Endodermal cell (in vitro differentiated cells): ENCODE measurements around the gene LGR6. TPM values are rescaled to one million over a fixed set of nuclear protein-coding genes. Genes with fewer than 3 reads are reported as not detected.

Experiments
- DNase-seq: peaks from one replicate; pipeline ENCODE4 v3.0.0-alpha.2; 2017
- H3K27ac ChIP-seq: 2 replicates; pipeline ENCODE4 v1.5.1; 2013; ENCODE audit warnings: mild to moderate bottlenecking, low read depth, low read length, moderate library complexity
- H3K27me3 ChIP-seq: 2 replicates; pipeline ENCODE4 v1.6.1; 2013; ENCODE audit warnings: mild to moderate bottlenecking, low read length, moderate library complexity; ENCODE audit not compliant: insufficient read depth, control insufficient read depth, poor library complexity, severe bottlenecking
- H3K36me3 ChIP-seq: 2 replicates; pipeline ENCODE4 v1.7.0; 2013; ENCODE audit warnings: mild to moderate bottlenecking, low read length, moderate library complexity; ENCODE audit not compliant: control insufficient read depth, insufficient read depth
- H3K4me1 ChIP-seq: one replicate; pipeline ENCODE4 v1.7.0; 2013; ENCODE audit warnings: low read length; ENCODE audit not compliant: control insufficient read depth, insufficient read depth
- H3K4me3 ChIP-seq: 2 replicates; pipeline ENCODE4 v1.5.1; 2013; ENCODE audit warnings: mild to moderate bottlenecking, low read length, moderate library complexity
- H3K9ac ChIP-seq: 2 replicates; pipeline ENCODE4 v1.6.1; 2013; ENCODE audit warnings: mild to moderate bottlenecking, low read length, moderate library complexity; ENCODE audit not compliant: poor library complexity, severe bottlenecking; ENCODE audit errors: extremely low read depth
- H3K9me3 ChIP-seq: 2 replicates; pipeline ENCODE4 v1.6.1; 2013; ENCODE audit warnings: mild to moderate bottlenecking, low read length, moderate library complexity; ENCODE audit not compliant: control insufficient read depth
- H3K27ac Mint-ChIP-seq: 2 replicates; pipeline ENCODE4 v1.8.0; 2020; ENCODE audit warnings: mixed read lengths
- H3K27me3 Mint-ChIP-seq: 2 replicates; pipeline ENCODE4 v1.8.0; 2021; ENCODE audit warnings: mild to moderate bottlenecking, mixed read lengths; ENCODE audit not compliant: insufficient read depth
- H3K36me3 Mint-ChIP-seq: 2 replicates; pipeline ENCODE4 v1.8.0; 2020; ENCODE audit warnings: low read depth, mixed read lengths
- H3K4me1 Mint-ChIP-seq: 2 replicates; pipeline ENCODE4 v1.8.0; 2020; ENCODE audit warnings: mixed read lengths
- H3K4me3 Mint-ChIP-seq: 2 replicates; pipeline ENCODE4 v1.8.0; 2020; ENCODE audit warnings: mild to moderate bottlenecking, moderate library complexity, mixed read lengths
- H3K9me3 Mint-ChIP-seq: 2 replicates; pipeline ENCODE4 v1.8.0; 2020; ENCODE audit warnings: mild to moderate bottlenecking, mixed read lengths
- WGBS, 2 experiments: methylation state at CpG; one replicate each; pipeline versions ENCODE4 v1.1.5 to v1.1.7; 2013; ENCODE audit warnings: missing lambda C conversion rate in 2 of 2, mixed read lengths in 1 of 2; ENCODE audit not compliant: insufficient coverage in 1 of 2, insufficient read length in 1 of 2; 5-methylcytosine and 5-hydroxymethylcytosine counted together
- total RNA-seq, 2 donors: library from RNA; stranded (reverse); fragmentation: NEBNext Ultra II Directional in 1 of 2; extraction: Animal tissue kit (Norgen Biotek cat#: 25700) in 1 of 2; gene quantifications; 2 replicates in 1 of 2; 3 replicates in 1 of 2; pipeline ENCODE4 v1.2.1, GENCODE V29; 2021
- TF ChIP-seq, protein P1 (sequence below): fragments of 200-600 bp; sonication (generic); conservative IDR thresholded peaks from 2 replicates; pipeline ENCODE4 v1.5.0; 2021; ENCODE audit warnings: antibody characterized with exemption, mild to moderate bottlenecking

Gene LGR6
- total RNA-seq, 2 donors from 2014 or later = 0.73 to 1.5 TPM

DNA sequence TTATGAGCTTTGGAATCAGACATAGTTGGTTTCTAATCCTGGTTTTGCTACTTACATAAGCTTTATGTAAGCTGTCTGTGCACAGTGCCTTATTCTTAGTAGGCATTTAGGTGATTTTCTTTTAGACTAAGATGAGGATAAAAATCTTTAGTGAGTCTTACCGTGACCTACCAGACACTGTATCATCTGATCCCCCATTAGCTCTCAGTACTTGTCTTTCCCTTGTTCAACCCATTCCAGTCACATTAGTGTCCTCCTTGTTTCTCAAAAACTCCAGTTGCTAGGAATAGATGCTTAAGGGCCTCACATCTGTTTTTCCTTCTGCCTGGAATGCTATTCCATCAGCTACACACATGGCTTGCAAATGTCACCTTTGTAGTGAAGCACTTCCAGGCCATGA lies 173.7 kb downstream of the LGR6 start:
- no peak overlapping the region for H3K27ac ChIP-seq
- H3K4me1 ChIP-seq = no peaks in the 10 kb centered on the region
- no peaks in the 10 kb centered on the region for H3K27me3 ChIP-seq
- no peak overlapping the region for H3K4me3 ChIP-seq
- no peaks in the 10 kb centered on the region for H3K36me3 ChIP-seq
- no peak overlapping the region for H3K4me3 Mint-ChIP-seq
- no peak for DNase-seq
- WGBS, 2 experiments = 90 to 100% methylated on average over 1 of the region's 1 CpG
- H3K9me3 ChIP-seq = no peaks in the 10 kb centered on the region
- H3K9me3 Mint-ChIP-seq = no peaks in the 10 kb centered on the region
- H3K4me1 Mint-ChIP-seq = peaks cover 1% of the 10 kb centered on the region
- H3K36me3 Mint-ChIP-seq = peaks cover 2% of the 10 kb centered on the region
- TF ChIP-seq, protein P1, sequence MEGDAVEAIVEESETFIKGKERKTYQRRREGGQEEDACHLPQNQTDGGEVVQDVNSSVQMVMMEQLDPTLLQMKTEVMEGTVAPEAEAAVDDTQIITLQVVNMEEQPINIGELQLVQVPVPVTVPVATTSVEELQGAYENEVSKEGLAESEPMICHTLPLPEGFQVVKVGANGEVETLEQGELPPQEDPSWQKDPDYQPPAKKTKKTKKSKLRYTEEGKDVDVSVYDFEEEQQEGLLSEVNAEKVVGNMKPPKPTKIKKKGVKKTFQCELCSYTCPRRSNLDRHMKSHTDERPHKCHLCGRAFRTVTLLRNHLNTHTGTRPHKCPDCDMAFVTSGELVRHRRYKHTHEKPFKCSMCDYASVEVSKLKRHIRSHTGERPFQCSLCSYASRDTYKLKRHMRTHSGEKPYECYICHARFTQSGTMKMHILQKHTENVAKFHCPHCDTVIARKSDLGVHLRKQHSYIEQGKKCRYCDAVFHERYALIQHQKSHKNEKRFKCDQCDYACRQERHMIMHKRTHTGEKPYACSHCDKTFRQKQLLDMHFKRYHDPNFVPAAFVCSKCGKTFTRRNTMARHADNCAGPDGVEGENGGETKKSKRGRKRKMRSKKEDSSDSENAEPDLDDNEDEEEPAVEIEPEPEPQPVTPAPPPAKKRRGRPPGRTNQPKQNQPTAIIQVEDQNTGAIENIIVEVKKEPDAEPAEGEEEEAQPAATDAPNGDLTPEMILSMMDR = no peak
- H3K27ac Mint-ChIP-seq = no peak overlapping the region
- no peaks in the 10 kb centered on the region for H3K27me3 Mint-ChIP-seq
- H3K9ac ChIP-seq = no peak overlapping the region

Other genes with a start within 250 kb of the LGR6 start
- gene LMOD1, start 247.3 kb upstream of the LGR6 start, total RNA-seq = under 1 TPM; 0.31 to 0.60 TPM
- 10 to 100 TPM; 41.7 to 47.4 TPM for gene TIMM17A, start 238.3 kb upstream of the LGR6 start, total RNA-seq
- 10 to 100 TPM; 46.6 to 73.5 TPM for gene RNPEP, start 211.2 kb upstream of the LGR6 start, total RNA-seq
- gene ELF3, start 183.2 kb upstream of the LGR6 start, total RNA-seq = 10 to 100 TPM; 11.8 to 13.2 TPM
- gene GPR37L1, start 70.9 kb upstream of the LGR6 start, total RNA-seq = under 1 TPM in 1 of 2 donors, not detected in 1; 0.04 TPM
- 10 to 100 TPM; 72.8 to 82.0 TPM for gene ARL8A, start 49.1 kb upstream of the LGR6 start, total RNA-seq
- not detected for gene PTPN7, start 33.2 kb upstream of the LGR6 start, total RNA-seq
- gene UBE2T, start 148.1 kb downstream of the LGR6 start, total RNA-seq = 10 to 100 TPM; 41.2 to 64.3 TPM
- 10 to 100 TPM; 19.2 to 20.3 TPM for gene PPP1R12B, start 154.9 kb downstream of the LGR6 start, total RNA-seq